Fibroblast of lung (primary cell): Measurements from ENCODE around the gene NHP2.

ENCODE experiments used
- CTCF ChIP-seq, 2 donors: IDR thresholded peaks in 1 of 2; conservative IDR thresholded peaks in 1 of 2; 1 replicate in 1 of 2; 2 replicates in 1 of 2; pipeline ENCODE4 v1.5.1; 2011 to 2012; ENCODE audit warnings: low read length in 2 of 2, control low read depth in 1 of 2, inconsistent platforms in 1 of 2, low read depth in 1 of 2, mild to moderate bottlenecking in 1 of 2
- EZH2 ChIP-seq: IDR thresholded peaks from 2 replicates; pipeline ENCODE4 v1.5.1; 2012; ENCODE audit warnings: low read length, control low read depth, mild to moderate bottlenecking; ENCODE audit errors: missing control alignments

GRCh38 chr5:178187014-178187413 is 33.3 kb upstream of the NHP2 start, which contains the start of gene GMCL2:
- no peak for TF ChIP-seq CTCF (conservative IDR thresholded peaks at IDR 0.05 in 1 of 2, IDR thresholded peaks at IDR 0.05 in 1 of 2; ENCODE audit: low read depth in 1 of 2, low read length in 2 of 2)
- TF ChIP-seq EZH2, result no peak
